Measurements from ENCODE around the gene IMMP2L.

- TF ChIP-seq POLR2AphosphoS5 (IDR thresholded peaks at IDR 0.05) (no peak), CTCF (IDR thresholded peaks at IDR 0.05) (no peak)
These were observed 377.3 kb downstream of the IMMP2L start for GRCh38 chr7:111184987-111185386.
